GM12875 (cell line): ENCODE results near the gene PRKCI.
"Not testable (repeated sequence)": the region's sequence is repeated elsewhere in the genome, so short reads cannot be mapped to it uniquely, and the experiment has no call there.

Experiments
- H3K4me3 ChIP-seq: one replicate; pipeline ENCODE4 v1.5.1; 2011; ENCODE audit warnings: low read depth, low read length, control low read depth
- TF ChIP-seq, protein P1 (sequence below): IDR thresholded peaks from 2 replicates; pipeline ENCODE4 v1.5.1; 2011; ENCODE audit warnings: low read depth, mild to moderate bottlenecking, control low read depth, inconsistent platforms, low read length, moderate library complexity, borderline replicate concordance; ENCODE audit not compliant: insufficient read depth

The PRKCI gene

DNA sequence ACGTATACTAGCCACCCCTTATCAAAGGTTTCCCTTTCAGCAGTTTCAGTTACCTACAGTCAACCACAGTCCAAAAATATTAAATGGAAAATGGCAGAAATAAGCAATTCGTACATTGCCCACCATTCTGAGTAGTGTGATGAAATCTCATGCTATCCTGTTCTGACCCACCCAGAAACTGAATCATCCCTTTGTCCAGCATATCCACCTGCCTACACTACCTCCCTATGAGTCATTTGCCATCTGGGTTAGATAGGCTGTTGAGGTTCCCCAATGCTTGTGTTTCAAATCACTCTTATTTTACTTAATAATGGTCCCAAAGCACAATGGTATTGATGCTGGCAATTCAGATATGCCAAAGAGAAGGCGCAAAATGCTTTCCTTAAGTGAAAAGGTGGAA, 25.4 kb upstream of the PRKCI start:
- TF ChIP-seq, protein P1, sequence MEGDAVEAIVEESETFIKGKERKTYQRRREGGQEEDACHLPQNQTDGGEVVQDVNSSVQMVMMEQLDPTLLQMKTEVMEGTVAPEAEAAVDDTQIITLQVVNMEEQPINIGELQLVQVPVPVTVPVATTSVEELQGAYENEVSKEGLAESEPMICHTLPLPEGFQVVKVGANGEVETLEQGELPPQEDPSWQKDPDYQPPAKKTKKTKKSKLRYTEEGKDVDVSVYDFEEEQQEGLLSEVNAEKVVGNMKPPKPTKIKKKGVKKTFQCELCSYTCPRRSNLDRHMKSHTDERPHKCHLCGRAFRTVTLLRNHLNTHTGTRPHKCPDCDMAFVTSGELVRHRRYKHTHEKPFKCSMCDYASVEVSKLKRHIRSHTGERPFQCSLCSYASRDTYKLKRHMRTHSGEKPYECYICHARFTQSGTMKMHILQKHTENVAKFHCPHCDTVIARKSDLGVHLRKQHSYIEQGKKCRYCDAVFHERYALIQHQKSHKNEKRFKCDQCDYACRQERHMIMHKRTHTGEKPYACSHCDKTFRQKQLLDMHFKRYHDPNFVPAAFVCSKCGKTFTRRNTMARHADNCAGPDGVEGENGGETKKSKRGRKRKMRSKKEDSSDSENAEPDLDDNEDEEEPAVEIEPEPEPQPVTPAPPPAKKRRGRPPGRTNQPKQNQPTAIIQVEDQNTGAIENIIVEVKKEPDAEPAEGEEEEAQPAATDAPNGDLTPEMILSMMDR = no peak
- H3K4me3 ChIP-seq = no peak overlapping the region

DNA sequence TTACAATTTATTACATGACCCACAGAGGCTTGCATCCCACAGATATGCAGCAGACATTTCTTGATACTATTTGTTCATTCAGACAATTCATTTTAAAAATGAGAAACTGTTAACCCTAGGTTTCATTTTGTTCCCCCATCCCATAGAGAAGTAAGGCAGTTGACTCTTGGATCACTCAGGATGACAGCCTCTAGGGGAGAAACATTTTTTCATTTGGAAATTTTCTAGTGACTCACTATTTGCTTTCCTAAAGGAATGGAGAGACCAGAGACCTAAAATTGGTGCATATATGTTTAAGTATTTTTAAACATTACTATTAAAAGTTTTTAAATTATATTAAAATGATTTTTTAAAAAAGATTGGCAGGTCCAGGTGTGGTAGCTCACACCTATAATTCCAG, 21.2 kb upstream of the PRKCI start:
- TF ChIP-seq, protein P1 = no peak

DNA sequence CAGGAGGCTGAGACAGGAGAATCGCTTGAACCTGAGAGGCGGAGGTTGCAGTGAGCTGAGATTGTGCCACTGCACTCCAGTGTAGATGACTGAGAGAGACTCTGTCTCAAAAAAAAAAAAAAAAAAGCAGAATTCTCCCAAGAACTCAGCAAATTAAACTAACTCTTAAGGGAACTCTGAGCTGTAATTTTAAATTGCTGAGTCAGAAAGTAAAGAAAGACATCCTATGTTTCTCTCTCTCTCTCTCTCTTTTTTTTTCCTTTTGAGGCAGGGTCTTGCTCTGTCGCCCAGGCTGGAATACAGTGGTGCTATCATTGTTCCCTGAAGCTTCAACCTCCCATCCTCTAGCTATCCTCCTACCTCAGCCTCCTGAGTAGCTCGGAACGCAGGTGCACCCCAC, 20.7 kb upstream of the PRKCI start:
- no peak overlapping the region for H3K4me3 ChIP-seq
- TF ChIP-seq, protein P1 = no peak

More for the DNA sequence above, 21.2 kb upstream of the PRKCI start:
- H3K4me3 ChIP-seq = no peak overlapping the region

DNA sequence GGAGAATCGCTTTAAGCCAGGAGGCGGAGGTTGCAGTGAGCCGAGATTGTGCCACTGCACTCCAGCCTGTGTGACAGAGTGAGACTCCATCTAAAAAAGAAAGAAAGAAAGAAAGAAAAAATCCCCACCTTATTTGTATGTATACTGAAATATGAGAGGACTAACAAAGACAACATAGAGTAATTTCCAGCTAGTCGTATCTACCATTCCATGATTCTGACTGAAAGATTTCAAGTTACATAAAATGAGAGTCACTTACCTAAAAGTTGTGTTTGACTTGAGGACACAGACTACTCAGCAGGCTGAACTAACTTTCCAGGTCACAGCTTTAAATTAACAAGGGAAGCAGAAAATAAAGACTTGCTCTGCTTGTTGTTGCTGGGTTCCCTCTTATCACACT, 18.8 kb upstream of the PRKCI start:
- H3K4me3 ChIP-seq = no peak overlapping the region
- TF ChIP-seq, protein P1 = no peak

DNA sequence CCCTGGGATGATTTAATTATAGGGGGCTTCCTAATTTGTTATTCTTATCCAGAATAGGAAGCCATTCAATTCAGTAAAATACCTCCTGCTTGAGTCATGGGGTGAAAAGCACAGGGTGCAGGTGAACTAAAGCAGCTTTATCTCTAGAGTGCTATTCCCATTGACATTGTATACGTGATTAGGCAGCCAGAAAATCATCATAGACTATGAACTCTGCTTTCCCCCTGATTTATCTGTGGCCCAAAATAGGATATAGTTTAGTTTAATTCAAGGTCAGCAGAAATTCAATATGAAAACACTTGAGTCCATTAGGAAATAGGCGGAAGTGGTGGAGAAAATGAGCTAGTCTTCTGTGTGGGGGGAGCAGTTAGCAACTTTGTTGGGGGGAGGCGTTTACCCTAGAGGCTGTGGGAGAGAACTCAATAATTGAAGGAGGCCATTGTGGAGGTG, 18.2 kb upstream of the PRKCI start:
- H3K4me3 ChIP-seq = no peak overlapping the region
- TF ChIP-seq, protein P1 = no peak

DNA sequence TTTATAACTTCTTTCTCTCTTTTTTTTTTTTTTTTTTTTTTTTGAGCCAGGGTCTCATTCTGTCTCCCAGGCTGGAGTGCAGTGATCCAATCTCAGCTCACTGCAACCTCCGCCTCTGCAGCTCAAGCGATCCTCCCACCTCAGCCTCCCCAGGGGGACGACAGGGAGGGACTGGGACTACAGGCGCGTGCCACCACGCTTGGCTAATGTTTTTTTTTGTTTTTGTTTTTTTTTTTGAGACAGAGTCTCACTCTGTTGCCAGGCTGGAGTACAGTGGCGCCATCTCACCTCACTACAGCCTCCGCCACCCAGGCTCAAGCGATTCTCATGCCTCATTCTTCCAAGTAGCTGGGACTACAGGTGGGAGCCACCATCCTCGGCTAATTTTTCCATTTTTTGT, 17.7 kb upstream of the PRKCI start:
- H3K4me3 ChIP-seq = no peak overlapping the region
- TF ChIP-seq, protein P1 = no peak

DNA sequence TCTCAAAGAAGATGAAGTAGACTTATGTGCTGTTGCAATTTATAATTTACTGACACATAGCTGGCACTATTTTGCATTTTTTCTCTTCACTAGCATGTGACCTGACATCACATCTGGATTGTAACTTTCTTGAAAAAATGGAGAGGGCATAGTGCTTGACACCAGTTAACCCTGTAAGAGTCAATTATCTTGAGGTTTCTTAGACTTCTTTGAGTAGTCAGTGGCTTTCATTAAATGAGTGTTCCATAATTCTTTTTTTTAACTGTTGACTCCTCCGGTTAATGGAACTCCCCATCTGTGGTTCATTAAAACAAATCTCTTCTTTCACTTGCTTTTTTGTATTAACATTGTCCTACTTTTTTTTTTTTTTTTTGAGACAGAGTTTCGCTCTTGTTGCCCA, 16.9 kb upstream of the PRKCI start:
- TF ChIP-seq, protein P1 = no peak
- H3K4me3 ChIP-seq = no peak overlapping the region

DNA sequence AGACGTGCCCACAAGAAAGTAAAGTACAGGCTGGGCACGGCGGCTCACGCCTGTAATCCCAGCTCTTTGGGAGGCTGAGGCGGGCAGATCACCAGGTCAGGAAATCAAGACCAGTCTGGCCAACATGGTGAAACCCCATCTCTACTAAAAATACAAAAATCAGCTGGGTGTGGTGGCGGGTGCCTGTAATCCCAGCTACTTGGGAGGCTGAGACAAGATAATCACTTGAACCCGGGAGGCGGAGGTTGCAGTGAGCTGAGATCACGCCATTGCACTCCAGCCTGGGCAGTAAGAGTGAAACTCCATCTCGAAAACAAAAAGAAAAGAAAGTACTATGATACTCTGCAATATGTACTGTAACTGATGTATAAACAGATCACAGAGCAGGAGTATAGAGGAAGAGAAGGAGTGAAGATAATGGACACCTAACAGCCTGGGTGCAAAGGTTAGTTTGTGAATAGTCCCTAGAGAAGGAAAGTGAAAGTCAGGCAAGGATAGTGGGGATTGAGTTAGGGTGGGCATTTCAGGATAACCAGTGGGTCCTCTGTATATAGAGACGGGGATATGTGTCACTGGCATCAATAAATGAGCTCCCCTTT, 16.0 kb upstream of the PRKCI start:
- H3K4me3 ChIP-seq = not testable (repeated sequence)
